ENCODE data around the gene FASTK. TPM values are rescaled to one million over a fixed set of nuclear protein-coding genes. Genes with fewer than 3 reads are reported as not detected.

FASTK gene
- total and polyA plus RNA-seq, 10 donors, result 72.9 to 183 (median 85.5) TPM

- peaks cover 0 to 15% (median 0%) of the 10 kb centered on the region in 6 donors for H3K36me3 ChIP-seq
- H3K27ac ChIP-seq, result no peak overlapping the region
- intact Hi-C loops (cut with DNase I; ENCODE audit: low total_unique reads), result no loop called here
- no peak overlapping the region for H3K4me3 ChIP-seq
- WGBS, 5 donors, result 83 to 90% (median 87%) methylated on average over 24 of the region's 24 CpGs
- H3K27me3 ChIP-seq (replicated peaks in 1 of 7), result no peaks in the 10 kb centered on the region
- H3K9me3 ChIP-seq, result no peaks in the 10 kb centered on the region
- TF ChIP-seq POLR2AphosphoS5 (IDR thresholded peaks at IDR 0.05) (no peak), POLR2A (IDR thresholded peaks at IDR 0.05) (no peak), CTCF (IDR thresholded peaks at IDR 0.05 in 8 of 11, conservative IDR thresholded peaks at IDR 0.05 in 3 of 11) (no peak)
- H3K4me1 ChIP-seq, result peaks cover 0 to 15% (median 8%) of the 10 kb centered on the region in 6 donors
- no peak for DNase-seq
Measured at GRCh38 chr7:151101621-151102396, 21.2 kb upstream of the FASTK start.

GRCh38 chr7:151100921-151101320, 20.3 kb upstream of the FASTK start:
- H3K27me3 ChIP-seq (replicated peaks in 1 of 7), result no peaks in the 10 kb centered on the region
- TF ChIP-seq CTCF (IDR thresholded peaks at IDR 0.05 in 8 of 11, conservative IDR thresholded peaks at IDR 0.05 in 3 of 11) (no peak), POLR2AphosphoS5 (IDR thresholded peaks at IDR 0.05) (no peak), POLR2A (IDR thresholded peaks at IDR 0.05) (no peak)
- intact Hi-C loops (cut with DNase I; ENCODE audit: low total_unique reads), result no loop called here
- WGBS, 5 donors, result 91 to 97% (median 94%) methylated on average over 10 of the region's 10 CpGs
- H3K9me3 ChIP-seq, result no peaks in the 10 kb centered on the region
- peaks cover 0 to 19% (median 0%) of the 10 kb centered on the region in 6 donors for H3K36me3 ChIP-seq
- no peak for DNase-seq
- H3K27ac ChIP-seq, result no peak overlapping the region
- no peak overlapping the region for H3K4me3 ChIP-seq
- peaks cover 0 to 16% (median 8%) of the 10 kb centered on the region in 6 donors for H3K4me1 ChIP-seq

- Histone ChIP-seq H3K36me3 (peaks cover 0 to 17% (median 0%) of the 10 kb centered on the region in 6 donors), H3K4me3 (no peak overlapping the region), H3K9me3 (no peaks in the 10 kb centered on the region), H3K27me3 (replicated peaks in 1 of 7) (no peaks in the 10 kb centered on the region), H3K4me1 (peaks cover 0 to 23% (median 16%) of the 10 kb centered on the region in 6 donors), H3K27ac (no peak overlapping the region)
- peak in 1 of 3 donors; percentile 23 for TF ChIP-seq POLR2AphosphoS5 (IDR thresholded peaks at IDR 0.05)
- no peak for TF ChIP-seq CTCF (IDR thresholded peaks at IDR 0.05 in 8 of 11, conservative IDR thresholded peaks at IDR 0.05 in 3 of 11)
- TF ChIP-seq POLR2A (IDR thresholded peaks at IDR 0.05), result no peak
- intact Hi-C loops (cut with DNase I; ENCODE audit: low total_unique reads), result no loop called here
- no peak for DNase-seq
- 62 to 83% (median 78%) methylated on average over 17 to 20 of the region's 20 CpGs for WGBS, 5 donors
Measured at GRCh38 chr7:151099486-151100211, 19.0 kb upstream of the FASTK start.
